K562 treated with DMSO at 1 percent for 48 hours (cell line): ENCODE data around the gene EML4. TPM values are rescaled to one million over a fixed set of nuclear protein-coding genes. Genes with fewer than 3 reads are reported as not detected.

Source experiments
- total RNA-seq: library from RNA; unstranded; fragments of 300-600 nt; gene quantifications from 2 replicates; pipeline ENCODE4 v1.2.3, GENCODE V29; 2022; ENCODE audit warnings: low replicate concordance; ENCODE audit errors: extremely low read depth

EML4 gene
- not detected in 2 replicates for total RNA-seq

GRCh38 chr2:42169100-42169873 is at the start of gene EML4:
EML4 (plus strand) TSS chr2:42169353; CDS start chr2:42169612, 259 bp downstream.

GRCh38 chr2:42360890-42361727 is 192.0 kb downstream of the EML4 start, which contains the start of gene COX7A2L:
COX7A2L (minus strand) TSS chr2:42361217; CDS start chr2:42361161, 56 bp downstream.

Other genes starting within 250 kb of the EML4 start
- gene PKDCC, start 121.3 kb upstream of the EML4 start, total RNA-seq: not detected in 2 replicates
- gene COX7A2L, start 191.9 kb downstream of the EML4 start, total RNA-seq: not detected in 2 replicates